Left lung (tissue), 10 donors: ENCODE data around the gene VPS26A. TPM values are rescaled to one million over a fixed set of nuclear protein-coding genes. Genes with fewer than 3 reads are reported as not detected.
"Not testable (repeated sequence)": the region's sequence is repeated elsewhere in the genome, so short reads cannot be mapped to it uniquely, and the experiment has no call there.

ENCODE experiments used
- ATAC-seq: fragments of 200-7000 bp; cut with Tn5 transposase; one replicate; pipeline ENCODE4 v1.9.1; 2020; ENCODE audit warnings: moderate library complexity
- DNase-seq, 4 donors: peaks; one replicate each; pipeline ENCODE4 v3.0.0-alpha.2; 2013 to 2020
- H3K27ac ChIP-seq, 2 donors: fragments of 200-600 bp; sonication (generic) in 1 of 2; one replicate each; pipeline versions ENCODE4 v1.5.0 to v1.8.0; 2020 to 2021
- H3K27me3 ChIP-seq, 2 donors: fragments of 200-600 bp; sonication (generic) in 1 of 2; one replicate each; pipeline versions ENCODE4 v1.5.0 to v1.8.0; 2020 to 2021
- H3K36me3 ChIP-seq, 2 donors: fragments of 200-600 bp; sonication (generic) in 1 of 2; one replicate each; pipeline versions ENCODE4 v1.5.0 to v1.8.0; 2020 to 2021
- H3K4me1 ChIP-seq, 2 donors: fragments of 200-600 bp; one replicate each; pipeline ENCODE4 v1.8.0; 2021
- H3K4me3 ChIP-seq, 2 donors: fragments of 200-600 bp; sonication (generic) in 1 of 2; one replicate each; pipeline versions ENCODE4 v1.5.0 to v1.8.0; 2020 to 2021; ENCODE audit warnings: mild to moderate bottlenecking in 1 of 2
- H3K9me3 ChIP-seq, 2 donors: fragments of 200-600 bp; sonication (generic) in 1 of 2; one replicate each; pipeline versions ENCODE4 v1.5.0 to v1.8.0; 2020 to 2021
- intact Hi-C, 2 donors: fragments of 100-400 bp; cut with DNase I; formaldehyde crosslinking; loops; one replicate each; pipeline versions ENCODE4 v1.11.2 to v1.14.2; 2022
- polyA plus RNA-seq, 6 donors: library from polyadenylated mRNA; unstranded; fragments of 120-200 nt; gene quantifications; one replicate each; pipeline ENCODE4 v1.2.1, GENCODE V29; 2013; ENCODE audit not compliant: insufficient read length in 6 of 6
- total RNA-seq, 2 donors: library from RNA; stranded (reverse); fragmentation: NEBNext Ultra II Directional; extraction: Animal tissue kit (Norgen Biotek cat#: 25700); gene quantifications; one replicate each; pipeline ENCODE4 v1.2.1, GENCODE V29; 2021
- TF ChIP-seq, protein P1 (sequence below), 2 donors: fragments of 200-600 bp; sonication (generic) in 1 of 2; IDR thresholded peaks; one replicate each; pipeline versions ENCODE4 v1.5.0 to v1.8.0; 2021; ENCODE audit warnings: antibody characterized with exemption in 2 of 2
- donor health status: DM: no; HTN: yes; CAD: no.
- donor health status: DM: no; HTN: no; CAD: no.

The VPS26A gene
- total and polyA plus RNA-seq, 8 donors = 50.6 to 75.5 (median 68.7) TPM

DNA sequence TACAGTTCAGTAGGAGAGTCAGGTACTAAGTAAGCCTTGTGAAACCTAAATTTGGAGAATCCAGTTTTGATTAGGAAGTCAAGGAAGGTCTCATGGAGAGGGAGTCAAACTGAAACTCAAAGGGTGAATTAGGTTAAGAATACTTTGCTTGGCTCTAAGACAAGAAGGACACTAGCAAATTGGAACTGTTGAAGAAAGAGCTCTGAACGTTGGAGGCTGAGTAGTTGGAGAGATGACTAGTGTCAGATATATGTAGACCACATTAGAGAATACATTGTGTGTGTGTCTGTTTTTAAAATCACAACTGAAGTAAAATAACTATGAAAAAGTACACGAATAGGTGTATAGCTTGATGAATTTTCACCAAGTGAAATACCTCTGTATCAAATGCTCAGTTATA, 6.3 kb downstream of the VPS26A start:
- Histone ChIP-seq H3K9me3 (no peaks in the 10 kb centered on the region), H3K4me3 (no peak overlapping the region), H3K4me1 (peaks cover 0 to 49% of the 10 kb centered on the region in 2 donors), H3K27me3 (no peaks in the 10 kb centered on the region), H3K27ac (no peak overlapping the region), H3K36me3 (peaks cover 0 to 23% of the 10 kb centered on the region in 2 donors)
- intact Hi-C loops = no loop called here
- DNase-seq (no peak), ATAC-seq (no peak)
- TF ChIP-seq, protein P1, sequence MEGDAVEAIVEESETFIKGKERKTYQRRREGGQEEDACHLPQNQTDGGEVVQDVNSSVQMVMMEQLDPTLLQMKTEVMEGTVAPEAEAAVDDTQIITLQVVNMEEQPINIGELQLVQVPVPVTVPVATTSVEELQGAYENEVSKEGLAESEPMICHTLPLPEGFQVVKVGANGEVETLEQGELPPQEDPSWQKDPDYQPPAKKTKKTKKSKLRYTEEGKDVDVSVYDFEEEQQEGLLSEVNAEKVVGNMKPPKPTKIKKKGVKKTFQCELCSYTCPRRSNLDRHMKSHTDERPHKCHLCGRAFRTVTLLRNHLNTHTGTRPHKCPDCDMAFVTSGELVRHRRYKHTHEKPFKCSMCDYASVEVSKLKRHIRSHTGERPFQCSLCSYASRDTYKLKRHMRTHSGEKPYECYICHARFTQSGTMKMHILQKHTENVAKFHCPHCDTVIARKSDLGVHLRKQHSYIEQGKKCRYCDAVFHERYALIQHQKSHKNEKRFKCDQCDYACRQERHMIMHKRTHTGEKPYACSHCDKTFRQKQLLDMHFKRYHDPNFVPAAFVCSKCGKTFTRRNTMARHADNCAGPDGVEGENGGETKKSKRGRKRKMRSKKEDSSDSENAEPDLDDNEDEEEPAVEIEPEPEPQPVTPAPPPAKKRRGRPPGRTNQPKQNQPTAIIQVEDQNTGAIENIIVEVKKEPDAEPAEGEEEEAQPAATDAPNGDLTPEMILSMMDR (IDR thresholded peaks at IDR 0.05) = no peak

DNA sequence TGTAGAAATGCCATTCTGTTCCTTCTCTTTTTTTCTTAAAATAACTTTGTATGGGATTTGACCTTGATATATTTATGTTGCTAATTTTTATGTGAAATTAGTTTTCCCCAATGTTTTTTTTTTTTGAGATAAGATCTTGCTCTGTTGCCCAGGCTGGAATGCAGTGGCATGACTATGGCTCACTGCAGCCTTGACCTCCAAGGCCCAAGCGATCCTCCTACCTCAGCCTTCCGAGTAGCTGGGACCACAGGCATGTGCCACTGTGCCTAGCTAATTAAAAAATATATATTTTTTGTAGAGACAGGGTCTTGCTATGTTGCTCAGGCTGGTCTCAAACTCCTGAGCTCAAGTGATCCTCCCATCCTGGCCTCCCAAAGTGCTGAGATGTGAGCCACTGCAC, 16.0 kb downstream of the VPS26A start:
- no peaks in the 10 kb centered on the region for H3K9me3 ChIP-seq
- no peak overlapping the region for H3K4me3 ChIP-seq
- ATAC-seq = no peak
- no peak for DNase-seq
- intact Hi-C loops = no loop called here
- TF ChIP-seq, protein P1 (IDR thresholded peaks at IDR 0.05) = no peak
- peaks cover 0 to 35% of the 10 kb centered on the region in 2 donors for H3K36me3 ChIP-seq
- no peak overlapping the region for H3K27ac ChIP-seq
- no peaks in the 10 kb centered on the region for H3K27me3 ChIP-seq
- H3K4me1 ChIP-seq = peaks cover 0 to 11% of the 10 kb centered on the region in 2 donors

DNA sequence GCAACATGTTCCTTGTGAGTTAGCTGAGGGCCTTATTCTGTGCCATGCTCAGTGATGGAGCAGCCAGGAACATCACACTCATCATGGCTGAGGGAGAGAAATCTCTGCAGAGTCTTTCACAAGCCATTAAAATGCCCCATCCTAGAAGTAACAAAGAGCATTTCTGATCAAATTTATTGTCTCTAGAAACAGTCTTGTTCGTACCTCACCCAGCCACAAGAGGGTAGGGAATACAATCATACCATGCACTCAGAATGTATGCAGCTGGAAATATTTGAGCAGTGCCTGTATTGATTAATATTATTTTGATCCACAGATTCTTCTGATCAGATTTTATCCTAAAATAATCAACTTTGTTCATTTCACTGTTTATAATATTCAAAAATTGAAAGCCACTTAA, 17.3 kb downstream of the VPS26A start:
- ATAC-seq (no peak), DNase-seq (no peak)
- peaks cover 0 to 22% of the 10 kb centered on the region in 2 donors for H3K36me3 ChIP-seq
- H3K4me3 ChIP-seq = no peak overlapping the region
- intact Hi-C loops = no loop called here
- H3K9me3 ChIP-seq = no peaks in the 10 kb centered on the region
- TF ChIP-seq, protein P1 (IDR thresholded peaks at IDR 0.05) = no peak
- no peaks in the 10 kb centered on the region for H3K27me3 ChIP-seq
- peaks cover 0 to 11% of the 10 kb centered on the region in 2 donors for H3K4me1 ChIP-seq
- H3K27ac ChIP-seq = no peak overlapping the region

- H3K27me3 ChIP-seq, DNase-seq, H3K27ac ChIP-seq, H3K9me3 ChIP-seq, intact Hi-C loops, H3K4me3 ChIP-seq, ATAC-seq: not testable (repeated sequence)
- peaks cover 0 to 18% of the 10 kb centered on the region in 2 donors for H3K4me1 ChIP-seq
- peaks cover 0 to 14% of the 10 kb centered on the region in 2 donors for H3K36me3 ChIP-seq
These were observed 18.1 kb downstream of the VPS26A start for GRCh38 chr10:69142074-69142473.

- H3K9me3 ChIP-seq = no peaks in the 10 kb centered on the region
- H3K36me3 ChIP-seq = peaks cover 0 to 9% of the 10 kb centered on the region in 2 donors
- no peak for DNase-seq
- no peak for ATAC-seq
- TF ChIP-seq, protein P1 (IDR thresholded peaks at IDR 0.05) = no peak
- H3K4me1 ChIP-seq = peaks cover 0 to 26% of the 10 kb centered on the region in 2 donors
- no peak overlapping the region for H3K27ac ChIP-seq
- no peaks in the 10 kb centered on the region for H3K27me3 ChIP-seq
- intact Hi-C loops = no loop called here
- no peak overlapping the region for H3K4me3 ChIP-seq
These were observed 19.0 kb downstream of the VPS26A start for GRCh38 chr10:69142983-69143382.

GRCh38 chr10:69145329-69145728, 21.4 kb downstream of the VPS26A start:
- Histone ChIP-seq H3K27ac (no peak overlapping the region), H3K36me3 (peaks cover 0 to 9% of the 10 kb centered on the region in 2 donors), H3K4me3 (no peak overlapping the region), H3K9me3 (no peaks in the 10 kb centered on the region), H3K4me1 (peaks cover 0 to 21% of the 10 kb centered on the region in 2 donors), H3K27me3 (no peaks in the 10 kb centered on the region)
- intact Hi-C loops = no loop called here
- TF ChIP-seq, protein P1 (IDR thresholded peaks at IDR 0.05) = no peak
- DNase-seq (no peak), ATAC-seq (no peak)
